Spleen (tissue), 11 donors: ENCODE data around the gene ETFBKMT. TPM values are rescaled to one million over a fixed set of nuclear protein-coding genes. Genes with fewer than 3 reads are reported as not detected.
"Not testable (repeated sequence)": the region's sequence is repeated elsewhere in the genome, so short reads cannot be mapped to it uniquely, and the experiment has no call there.

Experiments used
- DNase-seq: peaks from one replicate; pipeline ENCODE4 v3.0.0-alpha.2; 2020
- H3K27ac ChIP-seq, 8 donors: fragments of 200-600 bp; sonication (generic) in 7 of 8; 1 replicate in 4 of 8; 2 replicates in 4 of 8; pipeline versions ENCODE4 v1.5.0 to v1.8.0; 2016 to 2021; ENCODE audit warnings: inconsistent platforms in 4 of 8, mild to moderate bottlenecking in 4 of 8, moderate library complexity in 1 of 8
- H3K27me3 ChIP-seq, 7 donors: fragments of 200-600 bp; sonication (generic) in 6 of 7; replicated peaks in 1 of 7; 1 replicate in 4 of 7; 2 replicates in 3 of 7; pipeline versions ENCODE4 v1.5.0 to v1.8.0; 2016 to 2021; ENCODE audit warnings: inconsistent platforms in 3 of 7, mild to moderate bottlenecking in 1 of 7
- H3K36me3 ChIP-seq, 6 donors: fragments of 200-600 bp; sonication (generic) in 5 of 6; 1 replicate in 4 of 6; 2 replicates in 2 of 6; pipeline versions ENCODE4 v1.5.0 to v1.8.0; 2016 to 2021; ENCODE audit warnings: inconsistent platforms in 2 of 6
- H3K4me1 ChIP-seq, 6 donors: fragments of 200-600 bp; sonication (generic) in 5 of 6; 1 replicate in 3 of 6; 2 replicates in 3 of 6; pipeline versions ENCODE4 v1.5.0 to v1.8.0; 2016 to 2021; ENCODE audit warnings: inconsistent platforms in 3 of 6
- H3K4me3 ChIP-seq, 8 donors: fragments of 200-600 bp; sonication (generic) in 7 of 8; 1 replicate in 4 of 8; 2 replicates in 4 of 8; pipeline versions ENCODE4 v1.5.0 to v1.8.0; 2016 to 2021; ENCODE audit warnings: inconsistent platforms in 4 of 8, mild to moderate bottlenecking in 4 of 8, moderate library complexity in 2 of 8
- H3K9me3 ChIP-seq, 8 donors: fragments of 200-600 bp; sonication (generic) in 7 of 8; 1 replicate in 4 of 8; 2 replicates in 4 of 8; pipeline versions ENCODE4 v1.5.0 to v1.8.0; 2016 to 2021; ENCODE audit warnings: inconsistent platforms in 4 of 8
- POLR2A ChIP-seq, 3 donors: fragments of 450-650 bp; IDR thresholded peaks; one replicate each; pipeline ENCODE4 v1.5.1; 2017; ENCODE audit warnings: antibody characterized with exemption in 3 of 3, mild to moderate bottlenecking in 1 of 3
- POLR2AphosphoS5 ChIP-seq, 3 donors: sonication (generic); formaldehyde crosslinking; IDR thresholded peaks; one replicate each; pipeline ENCODE4 v1.5.1; 2017; ENCODE audit warnings: antibody characterized with exemption in 3 of 3
- WGBS, 5 donors: extraction: QIAGEN DNeasy Blood & Tissue Kit in 3 of 5; methylation state at CpG; one replicate each; pipeline versions ENCODE4 v1.1.5 to v1.1.7; 2013 to 2018; 5-methylcytosine and 5-hydroxymethylcytosine counted together
- intact Hi-C: fragments of 100-400 bp; cut with DNase I; formaldehyde crosslinking; loops from one replicate; pipeline ENCODE4 v1.15.0; 2023; ENCODE audit warnings: low total_unique reads
- polyA plus RNA-seq, 3 donors: library from polyadenylated mRNA; stranded (reverse); fragments of 200-250 nt; gene quantifications; one replicate each; pipeline ENCODE4 v1.2.1, GENCODE V29; 2013
- total RNA-seq, 7 donors: library from RNA; depleted of rRNA in 3 of 7; stranded (reverse); fragments of >200 nt in 3 of 7; fragmentation: NEBNext Ultra II Directional in 4 of 7; extraction: Animal tissue kit (Norgen Biotek cat#: 25700) in 4 of 7; gene quantifications; one replicate each; pipeline versions ENCODE4 v1.1.0 to v1.2.1, GENCODE V29; 2016 to 2021
- TF ChIP-seq, protein P1 (sequence below), 11 experiments: fragments of 200-600 bp in 7 of 11; fragments of 450-650 bp in 4 of 11; sonication (generic) in 4 of 11; IDR thresholded peaks in 8 of 11; conservative IDR thresholded peaks in 3 of 11; 1 replicate in 7 of 11; 2 replicates in 4 of 11; pipeline versions ENCODE4 v1.4.0 to v1.8.0; 2016 to 2021; ENCODE audit warnings: antibody characterized with exemption in 11 of 11, inconsistent platforms in 4 of 11, mild to moderate bottlenecking in 1 of 11
- donor health status: healthy with polysubstance abuse.
- donor health status: DM: no; HTN: no; CAD: no; lungs with moderate emphysema.
- donor health status: DM: no; HTN: no; CAD: no.
- donor health status: Bipolar disorder and iron deficiency.
- donor health status: healthy.
- donor health status: DM: no; HTN: no; CAD: no.
- donor health status: DM: yes; HTN: yes; CAD: no.

ETFBKMT gene
- total and polyA plus RNA-seq, 10 donors = 1.0 to 5.6 (median 3.3) TPM

DNA sequence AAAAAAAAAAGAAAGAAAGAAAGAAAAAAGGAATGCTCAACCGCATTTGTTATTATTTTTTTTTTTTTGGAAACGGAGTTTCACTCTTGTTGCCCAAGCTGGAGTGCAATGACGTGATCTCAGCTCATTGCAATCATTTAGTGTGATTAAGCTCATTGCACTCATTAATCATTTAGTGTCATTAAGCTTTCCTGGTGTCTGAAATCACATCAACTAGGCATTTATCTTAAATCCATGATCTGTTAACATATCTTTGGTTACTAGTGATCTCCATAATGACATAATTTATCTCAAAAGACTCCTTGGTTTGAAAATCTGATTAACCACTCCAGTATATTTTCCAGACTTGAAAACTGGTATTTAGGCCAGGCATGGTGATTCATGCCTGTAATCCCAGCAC, 26.3 kb downstream of the ETFBKMT start:
- no peak for DNase-seq
- Histone ChIP-seq H3K4me3 (no peak overlapping the region), H3K36me3 (peaks cover 0 to 77% (median 28%) of the 10 kb centered on the region in 6 donors), H3K4me1 (peaks cover 5 to 34% (median 18%) of the 10 kb centered on the region in 6 donors), H3K27me3 (no peaks in the 10 kb centered on the region), H3K27ac (peak overlapping the region in 7 of 8 donors; percentile 24 to 85 (median 82)), H3K9me3 (peaks cover 11 to 51% (median 36%) of the 10 kb centered on the region in 8 donors)
- intact Hi-C loops = no loop called here
- TF ChIP-seq, protein P1, sequence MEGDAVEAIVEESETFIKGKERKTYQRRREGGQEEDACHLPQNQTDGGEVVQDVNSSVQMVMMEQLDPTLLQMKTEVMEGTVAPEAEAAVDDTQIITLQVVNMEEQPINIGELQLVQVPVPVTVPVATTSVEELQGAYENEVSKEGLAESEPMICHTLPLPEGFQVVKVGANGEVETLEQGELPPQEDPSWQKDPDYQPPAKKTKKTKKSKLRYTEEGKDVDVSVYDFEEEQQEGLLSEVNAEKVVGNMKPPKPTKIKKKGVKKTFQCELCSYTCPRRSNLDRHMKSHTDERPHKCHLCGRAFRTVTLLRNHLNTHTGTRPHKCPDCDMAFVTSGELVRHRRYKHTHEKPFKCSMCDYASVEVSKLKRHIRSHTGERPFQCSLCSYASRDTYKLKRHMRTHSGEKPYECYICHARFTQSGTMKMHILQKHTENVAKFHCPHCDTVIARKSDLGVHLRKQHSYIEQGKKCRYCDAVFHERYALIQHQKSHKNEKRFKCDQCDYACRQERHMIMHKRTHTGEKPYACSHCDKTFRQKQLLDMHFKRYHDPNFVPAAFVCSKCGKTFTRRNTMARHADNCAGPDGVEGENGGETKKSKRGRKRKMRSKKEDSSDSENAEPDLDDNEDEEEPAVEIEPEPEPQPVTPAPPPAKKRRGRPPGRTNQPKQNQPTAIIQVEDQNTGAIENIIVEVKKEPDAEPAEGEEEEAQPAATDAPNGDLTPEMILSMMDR (IDR thresholded peaks at IDR 0.05 in 8 of 11, conservative IDR thresholded peaks at IDR 0.05 in 3 of 11) = no peak
- TF ChIP-seq POLR2AphosphoS5 (IDR thresholded peaks at IDR 0.05) (no peak), POLR2A (IDR thresholded peaks at IDR 0.05) (no peak)
- WGBS, 5 donors = 78 to 99% (median 95%) methylated on average over 3 of the region's 3 CpGs

- WGBS, 5 donors = 46 to 58% (median 51%) methylated on average over 3 of the region's 3 CpGs
These were observed 27.6 kb downstream of the ETFBKMT start for GRCh38 chr12:31687101-31687527.

DNA sequence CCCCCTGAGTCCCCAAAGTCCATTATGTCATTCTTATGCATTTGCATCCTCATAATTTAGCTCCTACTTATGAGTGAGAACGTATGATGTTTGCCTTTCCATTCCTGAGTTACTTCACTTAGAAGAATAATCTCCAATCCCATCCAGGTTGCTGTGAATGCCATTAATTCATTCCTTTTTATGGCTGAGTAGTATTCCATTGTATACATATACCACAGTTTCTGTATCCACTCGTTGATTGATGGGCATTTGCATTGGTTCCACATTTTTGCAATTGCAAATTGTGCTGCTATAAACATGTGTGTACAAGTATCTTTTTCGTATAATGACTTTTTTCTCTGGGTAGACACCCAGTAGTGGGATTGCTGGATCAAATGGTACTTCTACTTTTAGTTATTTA, 30.4 kb downstream of the ETFBKMT start:
- 91 to 98% (median 95%) methylated on average over 3 of the region's 3 CpGs for WGBS, 5 donors
- H3K9me3 ChIP-seq = peaks cover 0 to 30% (median 15%) of the 10 kb centered on the region in 8 donors
- peaks cover 5 to 24% (median 18%) of the 10 kb centered on the region in 6 donors for H3K4me1 ChIP-seq
- H3K27ac ChIP-seq, intact Hi-C loops, DNase-seq, H3K27me3 ChIP-seq, H3K4me3 ChIP-seq: not testable (repeated sequence)
- H3K36me3 ChIP-seq = peaks cover 0 to 88% (median 29%) of the 10 kb centered on the region in 6 donors

More at GRCh38 chr12:31687101-31687527, 27.6 kb downstream of the ETFBKMT start:
- Histone ChIP-seq H3K9me3 (peaks cover 11 to 51% (median 36%) of the 10 kb centered on the region in 8 donors), H3K27me3 (no peaks in the 10 kb centered on the region), H3K4me1 (peaks cover 5 to 29% (median 18%) of the 10 kb centered on the region in 6 donors), H3K4me3 (no peak overlapping the region), H3K36me3 (peaks cover 0 to 86% (median 28%) of the 10 kb centered on the region in 6 donors), H3K27ac (peak overlapping the region in 7 of 8 donors; percentile 60 to 85 (median 82))
- TF ChIP-seq POLR2AphosphoS5 (IDR thresholded peaks at IDR 0.05) (peak in 2 of 3 donors; percentile 14), POLR2A (IDR thresholded peaks at IDR 0.05) (no peak)
- peak; percentile 74 for DNase-seq
- intact Hi-C loops = no loop called here

GRCh38 chr12:31702047-31702446, 42.6 kb downstream of the ETFBKMT start:
- H3K36me3 ChIP-seq = peaks cover 0 to 54% (median 15%) of the 10 kb centered on the region in 6 donors
- H3K4me3 ChIP-seq = no peak overlapping the region
- no peaks in the 10 kb centered on the region for H3K4me1 ChIP-seq
- DNase-seq = no peak
- no peak overlapping the region for H3K27ac ChIP-seq
- intact Hi-C loops = no loop called here
- TF ChIP-seq POLR2AphosphoS5 (IDR thresholded peaks at IDR 0.05) = no peak
- TF ChIP-seq, protein P1 (IDR thresholded peaks at IDR 0.05 in 8 of 11, conservative IDR thresholded peaks at IDR 0.05 in 3 of 11) = no peak
- TF ChIP-seq POLR2A (IDR thresholded peaks at IDR 0.05) = no peak
- H3K9me3 ChIP-seq = peaks cover 0 to 6% (median 0%) of the 10 kb centered on the region in 8 donors
- no peaks in the 10 kb centered on the region for H3K27me3 ChIP-seq

DNA sequence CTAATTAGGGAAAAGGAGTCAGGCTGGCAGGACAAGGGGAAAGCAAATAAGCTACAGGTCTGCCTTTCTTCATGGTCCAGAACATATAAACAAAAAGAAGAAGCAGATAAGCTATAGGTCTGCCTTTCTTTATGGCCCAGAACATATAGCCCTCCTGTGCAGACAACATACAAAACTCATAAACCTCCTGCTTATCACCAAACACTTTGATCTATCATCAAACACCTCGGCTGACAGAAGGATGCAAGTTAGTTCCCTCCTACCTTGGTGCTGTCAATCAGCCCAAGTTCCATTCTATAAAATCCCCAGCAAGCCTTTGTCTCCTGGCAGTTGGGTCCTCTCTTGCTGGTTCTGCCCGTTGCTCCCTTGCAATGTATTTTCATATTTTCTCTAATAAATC, 46.1 kb downstream of the ETFBKMT start:
- H3K4me1 ChIP-seq = no peaks in the 10 kb centered on the region
- peaks cover 4 to 34% (median 27%) of the 10 kb centered on the region in 8 donors for H3K9me3 ChIP-seq
- peaks cover 0 to 46% (median 22%) of the 10 kb centered on the region in 6 donors for H3K36me3 ChIP-seq
- intact Hi-C loops = no loop called here
- WGBS, 5 donors = 73 to 90% (median 82%) methylated on average over 2 of the region's 2 CpGs
- H3K4me3 ChIP-seq = no peak overlapping the region
- H3K27ac ChIP-seq = no peak overlapping the region
- H3K27me3 ChIP-seq = no peaks in the 10 kb centered on the region
- DNase-seq = no peak
- TF ChIP-seq POLR2A (IDR thresholded peaks at IDR 0.05) (no peak), POLR2AphosphoS5 (IDR thresholded peaks at IDR 0.05) (no peak)
- TF ChIP-seq, protein P1 (IDR thresholded peaks at IDR 0.05 in 8 of 11, conservative IDR thresholded peaks at IDR 0.05 in 3 of 11) = no peak

GRCh38 chr12:31708118-31708517, 48.6 kb downstream of the ETFBKMT start:
- Histone ChIP-seq H3K9me3 (peaks cover 4 to 42% (median 30%) of the 10 kb centered on the region in 8 donors), H3K36me3 (peaks cover 0 to 35% (median 20%) of the 10 kb centered on the region in 6 donors)
- H3K4me1 ChIP-seq, H3K27ac ChIP-seq, intact Hi-C loops, H3K27me3 ChIP-seq, DNase-seq, H3K4me3 ChIP-seq: not testable (repeated sequence)
- 93 to 97% (median 95%) methylated on average over 7 of the region's 7 CpGs for WGBS, 5 donors
